HCEC 1CT (cell line): ENCODE results near the gene TAT.

ENCODE experiments used
- DNase-seq: peaks from one replicate; pipeline ENCODE4 v3.0.0-alpha.2; 2017

Gene TAT

DNA sequence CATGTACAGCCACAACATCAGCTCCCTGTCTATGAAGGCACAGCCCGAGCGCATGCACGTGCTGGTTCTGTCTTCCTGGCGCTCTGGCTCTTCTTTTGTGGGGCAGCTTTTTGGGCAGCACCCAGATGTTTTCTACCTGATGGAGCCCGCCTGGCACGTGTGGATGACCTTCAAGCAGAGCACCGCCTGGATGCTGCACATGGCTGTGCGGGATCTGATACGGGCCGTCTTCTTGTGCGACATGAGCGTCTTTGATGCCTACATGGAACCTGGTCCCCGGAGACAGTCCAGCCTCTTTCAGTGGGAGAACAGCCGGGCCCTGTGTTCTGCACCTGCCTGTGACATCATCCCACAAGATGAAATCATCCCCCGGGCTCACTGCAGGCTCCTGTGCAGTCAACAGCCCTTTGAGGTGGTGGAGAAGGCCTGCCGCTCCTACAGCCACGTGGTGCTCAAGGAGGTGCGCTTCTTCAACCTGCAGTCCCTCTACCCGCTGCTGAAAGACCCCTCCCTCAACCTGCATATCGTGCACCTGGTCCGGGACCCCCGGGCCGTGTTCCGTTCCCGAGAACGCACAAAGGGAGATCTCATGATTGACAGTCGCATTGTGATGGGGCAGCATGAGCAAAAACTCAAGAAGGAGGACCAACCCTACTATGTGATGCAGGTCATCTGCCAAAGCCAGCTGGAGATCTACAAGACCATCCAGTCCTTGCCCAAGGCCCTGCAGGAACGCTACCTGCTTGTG, 40.0 kb downstream of the TAT start:
- DNase-seq = no peak

- no peak for DNase-seq
These were observed 44.5 kb downstream of the TAT start for GRCh38 chr16:71532366-71532765.

DNA sequence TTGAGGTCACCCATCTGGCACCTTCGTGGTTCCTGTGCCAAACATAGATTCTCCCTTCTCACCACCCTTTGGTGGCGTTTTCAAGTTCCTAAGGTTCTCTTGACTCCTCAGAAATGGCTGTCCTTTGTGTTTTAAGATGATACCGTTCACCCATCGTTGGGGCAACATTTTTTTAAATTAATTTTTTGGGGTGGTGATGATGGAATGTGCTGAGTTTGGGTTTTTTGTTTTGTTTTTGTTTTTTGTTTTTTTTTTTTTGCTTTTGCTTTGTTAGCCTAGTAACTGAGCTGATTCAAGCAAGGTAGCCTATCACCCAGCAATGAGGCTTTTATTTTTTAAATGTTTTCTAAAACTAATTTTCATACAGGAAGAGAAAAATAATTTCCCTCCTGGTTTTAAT, 48.0 kb downstream of the TAT start:
- DNase-seq = no peak

GRCh38 chr16:71528257-71528656, 48.6 kb downstream of the TAT start:
- no peak for DNase-seq

GRCh38 chr16:71526111-71526631, 50.7 kb downstream of the TAT start, which contains the start of gene CHST4:
Gene CHST4 (plus strand): TSS chr16:71526426. CDS start chr16:71536678, 10,252 bp downstream.
- peak; percentile 65 for DNase-seq

GRCh38 chr16:71524566-71525553, 52.0 kb downstream of the TAT start:
- DNase-seq = no peak

DNA sequence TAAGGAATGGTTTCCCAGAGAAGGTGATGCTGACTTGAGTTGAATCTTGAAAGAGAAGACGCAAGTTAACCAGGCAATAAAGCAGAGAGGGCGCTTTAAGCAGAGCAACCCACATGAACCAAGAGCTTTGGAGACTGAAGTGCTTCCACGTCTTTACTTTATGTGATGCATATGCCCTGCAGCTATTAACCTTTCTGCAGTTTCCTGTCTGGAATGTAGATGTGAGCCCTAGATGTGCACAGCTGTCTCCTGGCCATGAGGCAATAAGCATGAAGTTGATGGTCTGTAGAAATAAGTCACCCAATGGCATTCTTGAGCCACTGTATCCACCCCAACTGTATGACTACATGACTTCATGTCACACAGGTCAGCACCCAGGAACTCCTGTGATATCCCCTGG, 56.3 kb downstream of the TAT start:
- DNase-seq = no peak
